ENCODE data around the gene NEMP1.

The NEMP1 gene

GRCh38 chr12:57107456-57108155, 29.0 kb upstream of the NEMP1 start:
- DNase-seq: no peak

DNA sequence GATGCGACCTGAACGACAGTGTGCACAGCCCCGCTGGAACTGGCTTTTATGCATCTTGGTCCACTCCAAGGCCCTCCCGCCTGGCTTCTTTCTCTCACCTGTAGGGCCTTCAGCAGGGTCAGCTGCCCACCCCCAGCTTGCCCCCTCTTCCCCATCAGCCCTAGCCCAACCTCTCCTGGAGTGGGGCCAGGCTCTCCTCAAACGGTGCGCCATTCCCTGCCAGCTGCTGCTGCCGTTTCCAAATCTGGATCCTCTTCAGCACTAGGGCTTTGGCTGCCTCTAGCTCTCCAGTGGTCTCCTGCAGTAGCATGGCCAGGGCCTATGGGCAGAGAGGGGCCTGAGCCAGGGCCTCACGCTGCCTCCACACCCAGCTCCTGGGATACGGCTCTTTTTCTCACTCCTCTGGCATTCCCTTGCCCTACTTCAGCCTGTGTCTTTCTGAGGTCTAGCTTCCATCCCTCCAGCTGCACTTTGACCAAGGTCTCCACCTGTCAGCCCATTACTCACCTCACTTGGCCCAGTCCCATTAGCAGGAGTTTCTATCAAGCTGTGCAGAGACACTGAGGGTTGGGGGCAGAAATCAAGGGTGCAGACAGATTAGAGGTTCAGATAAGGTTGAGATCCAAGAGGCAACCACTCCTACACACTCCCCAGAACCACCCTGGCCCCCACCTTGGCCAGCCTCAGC, 27.6 kb upstream of the NEMP1 start:
- DNase-seq: no peak

GRCh38 chr12:57105011-57105753, 26.6 kb upstream of the NEMP1 start:
- no peak for DNase-seq

GRCh38 chr12:57104292-57104910, 25.8 kb upstream of the NEMP1 start:
- DNase-seq: no peak

DNA sequence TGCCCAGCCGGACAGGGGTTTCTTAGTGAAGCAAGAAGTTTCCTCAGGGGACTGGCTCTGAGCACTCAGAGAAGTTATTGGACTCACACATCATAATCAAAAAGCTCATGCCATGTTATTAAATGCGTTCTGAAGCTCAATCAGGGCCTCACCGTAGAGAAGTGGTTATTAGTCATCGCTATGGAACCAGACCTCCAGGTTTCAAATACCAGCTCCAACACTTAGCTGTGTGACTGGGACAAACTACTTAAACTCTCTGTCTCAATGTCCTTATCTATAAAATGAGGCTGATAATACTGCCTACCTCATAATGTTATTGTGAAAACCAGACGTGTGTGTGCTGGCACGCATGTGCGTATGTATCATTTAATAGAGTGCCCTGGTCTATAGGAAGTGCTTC, 25.3 kb upstream of the NEMP1 start:
- DNase-seq: no peak

- DNase-seq: no peak
Observed at GRCh38 chr12:57101892-57102695, 23.5 kb upstream of the NEMP1 start.

DNA sequence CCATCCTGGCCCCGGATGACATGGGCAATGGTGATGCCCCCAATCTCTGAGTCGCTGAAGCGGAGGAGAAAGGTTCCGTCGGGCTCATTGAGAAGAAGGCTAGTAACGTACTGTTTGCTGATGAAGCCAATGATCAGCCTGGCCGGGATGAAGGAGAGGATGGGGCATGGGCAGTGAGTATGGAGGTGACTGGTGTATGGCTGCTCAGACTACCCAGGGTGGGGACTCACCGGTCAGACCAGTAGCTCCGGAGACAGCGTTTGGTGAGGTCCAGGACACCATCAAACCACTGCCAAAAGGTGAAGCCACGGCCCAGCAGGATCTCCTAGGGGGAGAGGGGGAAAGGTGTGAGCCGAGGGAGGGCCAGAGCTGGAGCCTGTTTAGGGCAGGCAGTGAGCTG, 21.2 kb upstream of the NEMP1 start:
- DNase-seq: no peak

GRCh38 chr12:57099047-57099714, 20.6 kb upstream of the NEMP1 start:
- DNase-seq: no peak

DNA sequence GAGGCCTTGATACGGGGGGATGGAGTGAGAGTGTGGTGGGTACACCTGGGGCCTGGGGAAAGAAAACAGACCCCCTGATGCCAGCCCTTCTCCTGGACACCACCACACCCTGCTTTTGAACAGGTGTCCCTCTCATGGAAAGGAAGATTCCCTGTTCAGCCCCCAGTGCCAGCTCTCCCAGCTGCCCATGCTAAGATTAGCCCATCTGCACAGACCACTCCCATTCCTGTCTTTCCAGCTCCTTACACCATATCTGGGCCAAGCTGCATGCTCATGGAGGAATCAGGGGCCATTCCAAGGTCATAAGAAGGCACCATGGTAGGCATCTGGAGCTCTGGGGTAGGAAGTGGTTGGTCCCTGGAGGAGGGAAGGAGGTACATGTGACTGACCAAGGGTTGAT, 20.0 kb upstream of the NEMP1 start:
- no peak for DNase-seq

DNA sequence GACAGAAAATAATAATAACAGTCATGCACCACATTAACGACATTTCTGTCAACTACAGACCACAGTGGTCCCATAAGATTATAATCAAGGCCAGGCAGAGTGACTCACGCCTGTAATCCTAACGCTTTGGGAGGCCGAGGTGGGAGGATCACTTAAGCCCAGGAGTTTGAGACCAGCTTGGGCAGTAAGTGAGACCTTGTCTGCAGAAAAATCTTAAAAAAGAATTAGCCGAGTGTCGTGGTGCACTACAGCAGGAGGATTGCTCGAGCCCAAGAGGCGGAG, 18.9 kb upstream of the NEMP1 start:
- DNase-seq: no peak

GRCh38 chr12:57096748-57097553, 18.4 kb upstream of the NEMP1 start:
- DNase-seq: no peak

DNA sequence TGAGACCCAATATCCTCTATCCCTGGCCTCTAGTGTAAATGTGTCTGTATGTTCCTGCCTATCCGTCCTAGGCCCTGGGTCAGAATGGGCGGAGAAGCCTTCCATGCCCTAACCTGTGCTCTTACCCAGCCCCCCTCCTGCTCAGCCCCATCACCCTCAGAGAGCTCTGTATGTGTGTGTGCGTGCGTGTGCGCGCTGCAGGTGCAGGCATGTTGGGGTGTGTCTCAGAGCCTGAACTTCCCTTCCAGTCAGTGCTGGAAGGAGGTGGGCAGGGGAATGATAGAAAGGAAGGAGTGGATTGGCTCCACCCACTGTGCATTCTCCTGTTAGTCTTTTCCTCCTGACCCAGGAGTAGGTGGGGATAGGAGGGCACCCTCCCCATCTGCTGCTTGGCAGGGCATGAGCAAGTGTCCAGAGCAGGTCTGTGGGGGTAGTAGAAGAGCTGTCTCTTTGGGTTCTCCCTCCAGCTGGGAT, 17.5 kb upstream of the NEMP1 start:
- no peak for DNase-seq

- DNase-seq: no peak
Observed at GRCh38 chr12:57095440-57095839, 16.8 kb upstream of the NEMP1 start.

DNA sequence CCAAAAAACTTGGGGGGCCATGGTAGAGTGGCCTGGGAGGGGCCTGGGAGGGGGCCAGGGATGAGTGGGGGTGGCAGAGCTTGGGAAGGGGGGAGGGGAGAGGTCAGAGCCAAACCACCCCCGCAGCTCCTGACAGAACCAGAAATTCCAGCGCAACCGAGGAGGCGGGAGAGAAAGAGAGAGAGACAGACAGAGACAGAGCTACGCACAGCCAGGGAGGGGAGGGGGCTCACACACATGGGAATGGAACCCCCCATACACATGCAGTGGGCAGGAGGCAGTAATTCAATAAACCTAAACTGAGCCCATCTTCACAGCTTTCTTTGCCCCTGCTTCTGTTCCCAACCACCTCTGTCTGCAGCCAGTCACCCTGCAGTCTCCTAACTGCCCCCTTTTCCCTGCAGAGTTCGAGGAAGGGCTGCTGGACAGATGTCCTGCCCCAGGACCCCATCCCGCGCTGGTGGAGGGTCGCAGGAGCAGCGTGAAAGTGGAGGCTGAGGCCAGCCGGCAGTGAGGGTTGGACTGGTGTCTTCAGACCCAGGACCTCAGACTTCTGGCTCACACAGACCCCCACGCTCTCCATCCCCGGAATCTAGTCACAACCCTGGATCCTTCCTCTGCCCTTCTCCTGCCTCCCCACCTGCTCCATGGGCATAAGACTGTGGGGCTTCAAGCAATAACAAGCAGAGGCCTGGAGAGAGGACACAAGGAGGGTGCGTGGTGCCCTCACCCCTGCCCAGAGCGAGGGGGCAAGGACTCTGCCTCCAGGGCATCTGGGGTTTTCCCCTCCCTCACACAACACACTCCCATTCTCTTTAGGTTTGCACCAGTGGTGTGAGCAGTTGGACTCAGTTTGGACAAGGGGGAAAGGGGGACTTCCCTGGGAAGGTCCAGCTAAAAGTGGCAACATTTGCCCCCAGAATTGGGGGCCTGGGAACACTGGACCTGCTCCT, 15.9 kb upstream of the NEMP1 start:
- no peak for DNase-seq

DNA sequence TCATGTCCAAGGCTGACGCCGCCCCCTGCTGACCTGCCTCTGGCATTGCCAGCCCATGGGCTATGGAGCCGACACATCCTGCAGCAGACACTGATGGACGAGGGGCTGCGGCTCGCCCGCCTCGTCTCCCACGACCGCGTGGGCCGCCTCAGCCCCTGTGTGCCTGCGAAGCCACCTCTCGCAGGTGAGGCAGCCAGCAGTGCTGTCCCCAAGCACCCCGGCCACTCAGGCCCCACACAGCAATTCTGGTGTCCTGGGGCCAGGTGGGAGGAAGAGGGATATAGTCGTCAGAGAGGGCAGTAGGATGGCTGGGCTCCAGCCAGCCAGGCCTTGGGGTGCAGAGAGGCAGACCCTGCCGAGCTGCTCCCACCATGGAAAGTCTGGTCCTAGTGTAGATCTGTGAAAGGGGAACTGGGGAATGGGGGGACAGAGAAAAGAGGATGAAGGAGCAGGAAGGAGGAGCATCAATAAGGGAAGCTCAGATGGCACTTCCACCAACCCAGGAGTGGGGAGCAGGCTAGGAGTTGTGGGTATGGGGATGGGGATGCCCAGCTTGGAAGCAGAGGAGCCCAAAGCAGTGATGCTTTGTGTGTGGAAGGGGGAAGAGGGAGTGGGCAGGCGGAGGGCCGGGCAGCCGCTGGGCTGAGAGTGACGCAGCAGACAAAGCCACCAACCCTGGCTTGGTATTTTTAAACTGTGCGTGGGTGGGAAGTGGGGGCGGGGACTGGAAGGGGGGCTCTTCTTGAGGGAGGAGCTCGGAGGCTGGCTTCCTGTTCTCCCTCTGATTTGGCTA, 15.0 kb upstream of the NEMP1 start:
- DNase-seq: no peak

- DNase-seq: no peak
Observed at GRCh38 chr12:57092876-57093414, 14.4 kb upstream of the NEMP1 start.

- no peak for DNase-seq
Observed at GRCh38 chr12:57092529-57092862, 13.9 kb upstream of the NEMP1 start.

- no peak for DNase-seq
Observed at GRCh38 chr12:57091638-57092528, 13.3 kb upstream of the NEMP1 start.

All from NCI-H1930 (cell line).